Stimulated activated memory B cell treated with anti-CD40 and anti-IgM and Interleukin-4, amounts not matched to agents 10 μg/mL and 1 μg/mL and 100 μg/mL, for 72 hours (primary cell): ENCODE measurements around the gene LOXL3.

Experiments used
- ATAC-seq: fragments of 150-1000 bp; cut with Tn5 transposase; 2 replicates; pipeline ENCODE4 v1.10.0; 2021
- H3K27ac Mint-ChIP-seq: one replicate; pipeline ENCODE4 v1.8.0; 2022; ENCODE audit warnings: mild to moderate bottlenecking, mixed read lengths
- H3K27me3 Mint-ChIP-seq: one replicate; pipeline ENCODE4 v1.8.0; 2022; ENCODE audit warnings: mixed read lengths
- H3K36me3 Mint-ChIP-seq: one replicate; pipeline ENCODE4 v1.8.0; 2022; ENCODE audit warnings: mixed read lengths
- H3K4me1 Mint-ChIP-seq: one replicate; pipeline ENCODE4 v1.8.0; 2022; ENCODE audit warnings: mixed read lengths
- H3K4me3 Mint-ChIP-seq: one replicate; pipeline ENCODE4 v1.8.0; 2022; ENCODE audit warnings: mild to moderate bottlenecking, moderate library complexity, mixed read lengths
- H3K9me3 Mint-ChIP-seq: one replicate; pipeline ENCODE4 v1.8.0; 2022; ENCODE audit warnings: mixed read lengths

Gene LOXL3

DNA sequence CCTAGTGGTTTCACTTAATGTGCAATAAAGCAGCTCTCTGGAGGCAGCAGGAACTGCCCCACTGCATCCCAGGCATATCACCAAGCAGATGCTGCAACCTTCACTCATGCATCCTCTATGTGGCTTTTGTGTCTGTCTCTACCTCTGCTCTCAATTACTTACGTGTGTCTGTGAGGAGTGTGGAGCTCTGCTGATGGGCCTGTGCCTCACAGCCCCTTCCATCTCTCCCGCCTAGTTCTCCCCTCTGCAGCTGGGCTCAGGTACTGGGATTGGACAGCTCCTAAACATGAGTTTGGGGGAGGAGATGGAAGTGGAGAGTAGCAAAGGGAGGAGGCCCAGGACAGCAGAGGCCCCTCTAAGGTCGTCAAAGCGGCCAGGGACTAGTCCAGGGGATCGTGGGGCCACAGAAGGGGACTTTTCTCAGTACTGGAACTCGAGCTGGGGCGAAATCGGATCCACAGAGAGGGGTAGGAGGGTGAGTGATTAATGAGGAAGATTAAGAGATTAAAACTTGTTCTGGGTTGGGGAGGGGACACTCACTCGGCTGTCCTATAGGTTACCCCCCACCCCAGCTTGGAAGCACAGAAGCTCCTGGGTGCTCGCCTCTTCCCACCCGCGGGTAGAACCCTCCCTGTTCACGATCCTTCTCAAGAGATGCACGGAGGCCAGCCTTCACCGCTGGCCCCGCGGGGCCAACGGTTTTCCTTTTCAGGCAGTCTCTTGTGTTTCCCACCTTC lies 52.2 kb downstream of the LOXL3 start:
- peak overlapping the region; percentile 55 for H3K4me3 Mint-ChIP-seq
- H3K4me1 Mint-ChIP-seq: peaks cover 74% of the 10 kb centered on the region
- no peak for ATAC-seq
- no peaks in the 10 kb centered on the region for H3K9me3 Mint-ChIP-seq
- H3K27ac Mint-ChIP-seq: no peak overlapping the region
- H3K27me3 Mint-ChIP-seq: peaks cover 62% of the 10 kb centered on the region
- peaks cover 21% of the 10 kb centered on the region for H3K36me3 Mint-ChIP-seq

GRCh38 chr2:74500578-74500946 lies 53.2 kb downstream of the LOXL3 start:
- Mint-ChIP-seq H3K27me3 (peaks cover 62% of the 10 kb centered on the region), H3K27ac (no peak overlapping the region), H3K36me3 (peaks cover 15% of the 10 kb centered on the region), H3K9me3 (no peaks in the 10 kb centered on the region), H3K4me3 (no peak overlapping the region), H3K4me1 (peaks cover 67% of the 10 kb centered on the region)
- ATAC-seq: no peak

GRCh38 chr2:74499940-74500577 lies 53.7 kb downstream of the LOXL3 start:
- Mint-ChIP-seq H3K27ac (no peak overlapping the region), H3K27me3 (peaks cover 62% of the 10 kb centered on the region), H3K4me3 (no peak overlapping the region), H3K36me3 (peaks cover 10% of the 10 kb centered on the region), H3K9me3 (no peaks in the 10 kb centered on the region), H3K4me1 (peaks cover 62% of the 10 kb centered on the region)
- ATAC-seq: no peak

DNA sequence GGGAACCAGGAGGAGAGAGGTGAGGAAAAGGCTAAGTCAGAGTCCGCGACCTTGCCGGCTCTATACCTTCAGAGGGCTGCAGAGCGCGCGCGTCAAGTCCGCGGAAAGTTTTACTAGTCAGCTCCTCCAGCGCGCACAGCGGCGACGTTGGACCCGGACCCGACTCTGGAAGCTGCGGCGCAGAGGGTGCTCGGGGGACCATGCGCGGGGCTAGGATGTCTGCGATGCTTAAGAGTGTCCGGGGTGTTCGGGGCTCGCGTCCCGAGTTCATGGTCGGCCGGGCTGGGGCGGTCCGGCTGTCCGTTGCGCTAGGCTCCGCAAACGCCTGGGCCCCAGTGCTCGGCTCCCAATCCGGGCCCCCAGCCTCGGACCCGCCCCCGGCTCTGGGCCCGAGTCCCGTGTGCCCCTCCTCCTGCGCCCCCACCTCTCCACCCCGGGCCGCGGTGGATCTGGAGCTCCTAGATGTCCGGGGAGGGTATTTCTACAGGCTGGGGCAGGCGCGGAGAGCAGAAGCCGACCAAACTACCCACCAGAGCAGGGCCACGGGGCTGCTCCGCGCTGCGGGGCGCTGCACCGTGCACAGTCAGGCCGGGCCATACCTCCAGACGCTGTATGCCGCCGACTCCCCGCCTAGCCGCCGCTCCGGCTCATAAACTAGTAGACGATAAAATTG lies 54.3 kb downstream of the LOXL3 start, which contains the start of gene LBX2:
LBX2 (minus strand) TSS at position 337 of the 673 bp plus-strand sequence; CDS start at position 271, 66 bp downstream.
- no peaks in the 10 kb centered on the region for H3K9me3 Mint-ChIP-seq
- peak within 1 kb of the TSS; percentile 74 for H3K4me3 Mint-ChIP-seq
- peaks cover 56% of the 10 kb centered on the region for H3K27me3 Mint-ChIP-seq
- H3K27ac Mint-ChIP-seq: peak within 1 kb of the TSS; percentile 2
- peaks cover 56% of the 10 kb centered on the region for H3K4me1 Mint-ChIP-seq
- H3K36me3 Mint-ChIP-seq: peaks cover 4% of the 10 kb centered on the region
- no peak for ATAC-seq

GRCh38 chr2:74498500-74499266 lies 55.1 kb downstream of the LOXL3 start:
- H3K4me1 Mint-ChIP-seq: peaks cover 49% of the 10 kb centered on the region
- peaks cover 50% of the 10 kb centered on the region for H3K27me3 Mint-ChIP-seq
- ATAC-seq: peak; percentile 41
- no peaks in the 10 kb centered on the region for H3K9me3 Mint-ChIP-seq
- H3K4me3 Mint-ChIP-seq: peak overlapping the region; percentile 74
- H3K27ac Mint-ChIP-seq: peak overlapping the region; percentile 2
- peaks cover 8% of the 10 kb centered on the region for H3K36me3 Mint-ChIP-seq

DNA sequence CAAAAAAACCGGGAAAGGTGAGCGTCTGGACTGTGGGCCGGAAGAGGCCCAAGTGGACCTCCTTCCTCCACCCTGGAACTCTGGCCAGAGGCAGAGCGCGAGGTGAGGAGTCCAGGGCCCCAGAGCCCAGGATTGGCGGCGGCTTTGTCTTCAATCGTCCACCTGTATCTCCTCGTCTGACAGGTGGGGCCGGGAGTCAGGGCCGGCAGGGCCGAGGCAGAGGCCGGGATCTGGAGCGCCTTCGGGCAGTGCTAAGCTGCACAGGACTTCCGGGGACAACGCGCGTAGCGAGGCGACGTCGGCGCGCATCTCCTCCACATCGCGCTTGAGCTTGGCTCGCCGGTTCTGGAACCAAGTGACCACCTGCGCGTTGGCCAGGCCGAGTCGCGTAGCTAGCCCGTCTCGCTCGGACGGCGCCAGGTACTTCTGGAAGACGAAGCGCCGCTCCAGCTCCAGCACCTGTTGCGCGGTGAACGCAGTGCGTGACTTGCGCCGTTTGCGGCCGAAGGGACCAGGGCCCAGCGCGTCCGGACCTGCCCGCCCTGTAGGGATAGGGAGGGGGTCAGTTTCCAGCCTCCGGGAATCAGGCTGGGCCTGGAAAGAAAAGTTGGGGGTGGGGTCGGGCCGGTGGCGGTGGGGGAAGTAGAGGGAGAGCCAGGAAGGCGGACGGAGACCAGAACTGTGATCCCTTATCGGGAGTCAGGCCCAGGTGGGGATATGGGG lies 55.8 kb downstream of the LOXL3 start:
- peak overlapping the region; percentile 2 for H3K27ac Mint-ChIP-seq

DNA sequence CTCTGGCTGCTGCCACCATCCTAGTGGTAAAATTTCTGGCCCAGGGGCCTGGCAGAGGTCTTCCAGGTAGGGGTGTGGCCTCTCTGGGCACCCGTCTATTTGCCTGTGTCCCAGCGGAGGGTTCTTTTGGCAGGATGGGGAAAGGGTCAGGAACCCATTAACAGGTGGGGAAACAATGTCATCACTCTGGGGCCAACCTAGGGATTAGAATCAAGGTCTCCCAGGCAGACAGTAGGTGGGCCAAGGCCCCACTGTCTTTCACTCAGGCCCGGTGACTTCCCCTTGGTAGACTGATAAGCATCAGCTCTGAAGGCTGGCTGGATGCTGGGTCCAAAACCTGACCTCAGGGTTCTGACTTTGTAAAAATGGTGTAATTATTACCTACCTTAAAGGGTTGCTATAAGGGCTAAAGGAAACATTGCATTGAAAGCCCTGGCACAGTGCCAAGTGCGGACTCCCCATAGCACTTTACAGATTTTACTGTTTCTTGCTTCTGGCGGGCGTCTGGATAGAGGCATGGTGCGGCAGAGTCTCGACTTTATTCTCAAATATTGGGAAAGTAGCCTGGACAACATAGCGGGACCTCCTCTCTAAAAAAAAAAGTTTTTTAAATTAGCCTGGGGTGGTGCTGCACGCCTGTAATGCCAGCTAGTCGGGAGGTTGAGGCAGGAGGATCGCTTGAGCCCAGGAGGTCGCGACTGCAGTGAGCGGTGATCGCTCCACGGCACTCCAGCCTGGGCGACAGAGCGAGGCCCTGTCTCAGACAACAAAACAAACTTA lies 56.6 kb downstream of the LOXL3 start:
- no peak for ATAC-seq
- Mint-ChIP-seq H3K9me3 (no peaks in the 10 kb centered on the region), H3K4me3 (peak overlapping the region; percentile 74), H3K27ac (peak overlapping the region; percentile 2), H3K27me3 (peaks cover 48% of the 10 kb centered on the region), H3K36me3 (peaks cover 23% of the 10 kb centered on the region), H3K4me1 (peaks cover 37% of the 10 kb centered on the region)

More for the DNA sequence above, 55.8 kb downstream of the LOXL3 start:
- Mint-ChIP-seq H3K27me3 (peaks cover 50% of the 10 kb centered on the region), H3K4me1 (peaks cover 44% of the 10 kb centered on the region), H3K36me3 (peaks cover 15% of the 10 kb centered on the region), H3K9me3 (no peaks in the 10 kb centered on the region), H3K4me3 (peak overlapping the region; percentile 74)
- peak; percentile 37 for ATAC-seq

DNA sequence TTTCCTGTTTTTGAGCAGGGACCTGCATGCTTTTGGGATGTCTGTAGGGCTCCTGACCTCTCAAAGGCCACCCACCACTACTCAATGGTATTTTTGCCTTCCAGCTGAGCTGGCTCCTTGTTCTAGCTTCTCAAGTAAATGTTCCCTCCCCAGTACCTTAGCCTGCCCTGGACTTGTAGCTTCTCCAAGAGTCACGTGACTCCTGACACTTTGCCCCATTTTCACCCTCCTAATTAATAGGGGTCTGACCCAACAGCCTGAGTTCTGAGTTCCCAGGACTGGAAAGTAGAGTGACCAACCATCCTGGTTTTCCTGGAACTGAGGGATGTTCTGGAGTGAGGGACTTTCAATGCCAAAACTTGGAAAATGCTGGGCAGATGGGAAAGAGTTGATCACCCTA lies 58.3 kb downstream of the LOXL3 start:
- no peak for ATAC-seq
- Mint-ChIP-seq H3K4me3 (no peak overlapping the region), H3K4me1 (peaks cover 28% of the 10 kb centered on the region), H3K27ac (no peak overlapping the region), H3K9me3 (no peaks in the 10 kb centered on the region), H3K36me3 (peaks cover 39% of the 10 kb centered on the region), H3K27me3 (peaks cover 32% of the 10 kb centered on the region)

- peaks cover 12% of the 10 kb centered on the region for H3K4me1 Mint-ChIP-seq
- H3K4me3 Mint-ChIP-seq: no peak overlapping the region
- ATAC-seq: no peak
- H3K27me3 Mint-ChIP-seq: peaks cover 13% of the 10 kb centered on the region
- H3K9me3 Mint-ChIP-seq: no peaks in the 10 kb centered on the region
- no peak overlapping the region for H3K27ac Mint-ChIP-seq
- H3K36me3 Mint-ChIP-seq: peaks cover 53% of the 10 kb centered on the region
Observed at GRCh38 chr2:74493546-74493945, 60.2 kb downstream of the LOXL3 start.

DNA sequence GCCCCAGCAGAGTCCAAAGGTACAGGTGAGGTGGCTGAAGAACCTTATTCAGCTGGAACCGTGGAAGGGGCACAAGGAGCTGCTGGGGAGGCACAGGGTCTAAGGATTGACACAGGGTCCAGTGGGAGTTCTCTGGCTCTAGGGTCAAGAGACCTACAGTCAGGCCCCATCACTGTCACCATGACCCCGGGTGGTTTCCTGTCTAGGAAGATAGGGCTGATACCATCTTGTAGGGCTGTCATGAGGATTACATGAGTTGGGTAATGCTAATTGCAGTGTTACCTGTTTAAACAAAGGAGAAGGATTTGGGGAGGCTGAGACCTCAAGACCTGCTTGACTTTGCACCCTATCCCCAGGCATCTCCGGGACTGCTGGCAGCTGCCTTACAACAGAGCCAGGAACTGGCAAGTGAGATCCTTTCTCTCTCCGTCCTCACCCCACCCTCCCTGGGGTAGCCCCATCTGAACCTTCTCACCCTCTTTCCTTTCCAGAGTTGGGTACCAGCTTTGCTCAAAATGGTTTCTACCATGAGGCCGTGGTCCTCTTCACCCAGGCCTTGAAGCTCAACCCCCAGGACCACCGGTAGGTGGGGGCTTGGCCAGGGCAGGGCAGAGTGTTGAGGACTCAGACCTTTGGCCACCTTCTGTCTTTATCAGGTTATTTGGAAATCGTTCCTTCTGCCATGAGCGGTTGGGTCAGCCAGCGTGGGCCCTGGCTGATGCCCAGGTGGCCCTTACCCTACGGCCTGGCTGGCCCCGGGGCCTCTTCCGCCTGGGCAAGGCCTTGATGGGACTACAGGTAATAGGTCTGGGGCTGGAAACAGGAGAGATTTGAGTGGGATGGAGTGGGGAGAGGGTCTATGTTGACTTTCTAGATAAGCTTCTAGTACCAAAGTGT lies 61.8 kb downstream of the LOXL3 start:
- H3K9me3 Mint-ChIP-seq: no peaks in the 10 kb centered on the region

DNA sequence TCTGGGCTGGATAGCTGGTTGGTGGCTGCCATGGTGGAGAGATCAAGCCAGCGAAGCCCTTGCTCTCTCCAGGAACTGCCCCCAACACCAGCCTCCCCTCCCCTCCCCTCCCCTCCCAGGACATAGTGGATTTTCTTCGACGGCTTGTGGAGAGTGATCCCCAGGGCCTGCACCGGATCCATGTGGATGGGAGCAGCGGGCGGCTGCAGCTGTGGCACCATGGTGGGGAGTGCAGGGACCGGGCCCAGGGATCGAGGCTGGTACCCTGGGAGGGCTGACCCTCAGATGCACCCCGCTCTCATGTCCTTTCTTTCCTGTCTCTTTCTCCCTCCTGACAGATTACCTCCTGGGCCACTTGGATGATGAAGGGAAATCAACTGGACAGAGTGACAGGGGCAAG lies 63.8 kb downstream of the LOXL3 start:
- Mint-ChIP-seq H3K27me3 (no peaks in the 10 kb centered on the region), H3K27ac (no peak overlapping the region), H3K9me3 (no peaks in the 10 kb centered on the region), H3K4me1 (no peaks in the 10 kb centered on the region), H3K4me3 (no peak overlapping the region), H3K36me3 (peaks cover 65% of the 10 kb centered on the region)
- ATAC-seq: no peak

More for the DNA sequence above, 61.8 kb downstream of the LOXL3 start:
- H3K27ac Mint-ChIP-seq: no peak overlapping the region
- H3K27me3 Mint-ChIP-seq: no peaks in the 10 kb centered on the region
- no peak overlapping the region for H3K4me3 Mint-ChIP-seq
- peaks cover 55% of the 10 kb centered on the region for H3K36me3 Mint-ChIP-seq
- ATAC-seq: no peak
- H3K4me1 Mint-ChIP-seq: no peaks in the 10 kb centered on the region

- no peak for ATAC-seq
- H3K27ac Mint-ChIP-seq: no peak overlapping the region
- H3K4me1 Mint-ChIP-seq: peaks cover under 1% of the 10 kb centered on the region
- no peaks in the 10 kb centered on the region for H3K9me3 Mint-ChIP-seq
- no peaks in the 10 kb centered on the region for H3K27me3 Mint-ChIP-seq
- H3K36me3 Mint-ChIP-seq: peaks cover 59% of the 10 kb centered on the region
- no peak overlapping the region for H3K4me3 Mint-ChIP-seq
Observed at GRCh38 chr2:74488643-74489481, 64.9 kb downstream of the LOXL3 start.
